Mucosa of stomach (tissue), 1 donor: ENCODE data around the gene PFKFB4.

ENCODE experiments used
- H3K27me3 ChIP-seq: one replicate; pipeline ENCODE4 v1.7.0; 2013; ENCODE audit warnings: mild to moderate bottlenecking, low read length; ENCODE audit not compliant: control insufficient read depth, insufficient read depth
- H3K36me3 ChIP-seq: one replicate; pipeline ENCODE4 v1.7.0; 2013; ENCODE audit warnings: low read length; ENCODE audit not compliant: control insufficient read depth, insufficient read depth
- H3K4me1 ChIP-seq: one replicate; pipeline ENCODE4 v1.7.0; 2013; ENCODE audit warnings: mild to moderate bottlenecking, low read length; ENCODE audit not compliant: control insufficient read depth, insufficient read depth
- H3K4me3 ChIP-seq: one replicate; pipeline ENCODE4 v1.7.0; 2013; ENCODE audit warnings: low read length
- H3K9ac ChIP-seq: one replicate; pipeline ENCODE4 v1.7.0; 2013; ENCODE audit warnings: mild to moderate bottlenecking, low read length, moderate library complexity
- H3K9me3 ChIP-seq: one replicate; pipeline ENCODE4 v1.7.0; 2013; ENCODE audit warnings: mild to moderate bottlenecking, low read length, moderate library complexity; ENCODE audit not compliant: control insufficient read depth
- donor health status: Pancreatic carcinoma.

Gene PFKFB4

DNA sequence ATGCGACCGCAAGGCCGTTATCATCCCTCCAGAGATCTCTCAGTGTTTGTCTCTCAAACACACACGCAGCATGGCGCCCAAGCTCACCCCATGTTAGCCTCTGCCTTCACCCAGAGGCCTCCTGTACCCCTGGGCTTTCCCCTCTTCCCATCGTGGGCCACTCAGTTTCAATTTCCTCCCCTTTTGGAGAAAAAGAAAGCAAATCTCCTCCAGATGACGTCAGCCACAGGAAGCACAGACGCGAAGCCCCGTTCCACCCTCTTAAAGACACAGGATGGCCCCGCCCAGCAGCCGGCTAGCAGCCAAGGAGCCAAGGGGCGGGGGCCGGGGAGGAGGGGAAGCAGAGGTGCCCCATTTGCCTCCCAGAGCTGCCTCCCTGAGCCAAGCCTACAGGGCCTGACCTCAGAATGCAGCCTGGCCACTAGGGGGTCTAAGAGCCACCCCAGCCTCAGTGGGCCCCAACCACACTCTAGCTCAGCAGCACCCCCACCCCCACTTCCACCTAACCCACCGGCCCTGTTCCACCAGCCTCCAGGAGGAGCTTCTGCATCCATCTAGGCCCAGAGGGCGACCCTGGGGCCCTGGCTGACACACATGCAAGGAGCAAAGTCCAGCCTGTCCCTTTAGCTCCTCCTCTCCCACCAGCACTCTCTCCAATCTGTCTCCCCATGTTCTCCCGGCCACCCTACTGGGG is 83.5 kb downstream of the PFKFB4 start:
- H3K36me3 ChIP-seq, result no peaks in the 10 kb centered on the region
- H3K4me1 ChIP-seq, result peaks cover 33% of the 10 kb centered on the region
- no peaks in the 10 kb centered on the region for H3K9me3 ChIP-seq
- peak overlapping the region; percentile 86 for H3K4me3 ChIP-seq
- H3K27me3 ChIP-seq, result no peaks in the 10 kb centered on the region
- peak overlapping the region; percentile 93 for H3K9ac ChIP-seq

DNA sequence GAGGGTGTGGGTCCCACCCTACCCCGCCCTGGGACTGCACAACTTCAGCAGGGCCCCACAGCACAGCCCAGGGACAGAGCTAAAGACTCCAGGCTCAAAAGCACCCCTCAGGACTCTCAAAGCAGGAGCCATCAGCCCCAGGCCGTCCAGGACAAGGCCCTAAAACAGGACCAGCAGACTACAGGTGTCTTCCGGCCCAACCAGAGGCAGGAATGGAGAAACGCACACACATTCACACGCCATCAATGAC is 84.0 kb downstream of the PFKFB4 start:
- Histone ChIP-seq H3K4me1 (peaks cover 38% of the 10 kb centered on the region), H3K27me3 (no peaks in the 10 kb centered on the region), H3K9me3 (no peaks in the 10 kb centered on the region), H3K4me3 (peak overlapping the region; percentile 86), H3K9ac (peak overlapping the region; percentile 93), H3K36me3 (no peaks in the 10 kb centered on the region)

- no peak overlapping the region for H3K9ac ChIP-seq
- peaks cover 60% of the 10 kb centered on the region for H3K4me1 ChIP-seq
- H3K9me3 ChIP-seq, result no peaks in the 10 kb centered on the region
- no peaks in the 10 kb centered on the region for H3K36me3 ChIP-seq
- no peaks in the 10 kb centered on the region for H3K27me3 ChIP-seq
- H3K4me3 ChIP-seq, result no peak overlapping the region
These were observed 86.3 kb downstream of the PFKFB4 start for GRCh38 chr3:48470286-48470685.

DNA sequence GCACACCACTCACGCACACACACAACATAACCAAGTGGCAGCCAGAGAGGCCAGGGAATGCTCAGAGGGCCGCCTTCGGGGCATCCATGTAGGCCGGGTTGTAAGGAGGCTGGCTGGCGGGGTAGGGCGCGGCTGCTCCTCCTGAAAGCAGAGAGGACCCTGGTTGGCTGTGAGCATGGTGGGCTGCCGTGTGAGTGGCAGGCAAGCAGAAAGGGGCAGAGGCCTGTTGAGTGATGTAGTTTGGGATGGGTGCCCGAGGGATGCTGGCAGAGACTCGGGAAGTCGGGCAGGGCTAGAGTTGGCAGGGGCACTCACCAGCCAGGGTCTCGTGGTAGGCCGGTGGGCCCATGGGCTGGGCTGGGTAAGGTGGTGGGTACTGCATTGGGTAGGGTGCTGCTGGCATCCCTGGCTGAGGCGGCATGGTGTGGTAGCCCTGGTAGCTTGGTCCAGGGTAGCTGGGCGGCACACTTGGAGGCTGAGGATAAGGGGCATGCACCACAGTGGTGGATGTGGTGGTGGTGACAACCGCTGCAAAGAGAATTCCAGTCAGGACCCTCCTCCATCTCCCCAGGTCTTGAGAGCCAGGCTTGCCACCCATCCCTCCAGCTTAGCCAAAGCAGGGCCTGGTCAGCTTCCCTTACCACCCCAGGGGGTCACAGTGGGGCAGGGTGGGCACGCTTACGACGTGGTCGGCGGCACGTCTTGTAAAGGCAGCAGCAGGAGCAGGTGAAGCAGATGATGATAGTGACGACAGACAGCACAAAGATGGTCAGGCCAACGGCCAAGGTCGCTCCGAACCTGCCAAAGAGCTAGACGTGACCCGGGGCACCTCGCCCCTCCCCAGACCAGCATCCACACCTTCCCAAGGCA is 87.3 kb downstream of the PFKFB4 start:
- H3K27me3 ChIP-seq, result no peaks in the 10 kb centered on the region
- no peaks in the 10 kb centered on the region for H3K9me3 ChIP-seq
- H3K4me1 ChIP-seq, result peaks cover 68% of the 10 kb centered on the region
- no peak overlapping the region for H3K4me3 ChIP-seq
- peak overlapping the region; percentile 2 for H3K9ac ChIP-seq
- no peaks in the 10 kb centered on the region for H3K36me3 ChIP-seq

DNA sequence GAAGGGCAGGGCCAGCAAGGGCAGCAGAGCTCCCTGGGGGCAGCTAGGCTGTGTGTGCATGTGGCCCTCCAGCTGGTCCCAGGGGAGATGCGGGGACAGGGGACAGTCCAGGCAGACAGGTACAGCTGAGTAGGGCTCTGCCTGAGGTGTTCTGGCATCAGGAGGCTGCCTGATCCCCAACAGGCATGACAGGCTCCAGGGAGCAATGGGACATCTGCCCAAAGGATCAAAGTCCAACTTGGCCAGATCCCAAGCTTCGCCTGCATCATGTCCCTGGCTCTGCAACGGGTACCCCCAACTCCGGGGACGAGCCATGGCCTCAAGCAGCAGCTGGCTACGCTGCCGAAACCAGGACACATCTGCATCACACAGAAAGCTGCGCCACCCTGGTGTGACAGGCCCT is 88.3 kb downstream of the PFKFB4 start:
- no peaks in the 10 kb centered on the region for H3K36me3 ChIP-seq
- no peak overlapping the region for H3K4me3 ChIP-seq
- peaks cover 63% of the 10 kb centered on the region for H3K4me1 ChIP-seq

More for the DNA sequence above, 88.3 kb downstream of the PFKFB4 start:
- H3K9ac ChIP-seq, result no peak overlapping the region
- no peaks in the 10 kb centered on the region for H3K9me3 ChIP-seq
- H3K27me3 ChIP-seq, result no peaks in the 10 kb centered on the region
